Heart left ventricle (tissue), 13 donors: ENCODE measurements around the gene EVI2A.

ENCODE experiments used
- CTCF ChIP-seq, 12 donors: fragments of 200-600 bp; sonication (generic) in 4 of 12; IDR thresholded peaks; one replicate each; pipeline versions ENCODE4 v1.5.0 to v1.8.0; 2018 to 2022; ENCODE audit warnings: antibody characterized with exemption in 12 of 12, mild to moderate bottlenecking in 5 of 12
- POLR2A ChIP-seq, 2 donors: fragments of 450-650 bp; IDR thresholded peaks; one replicate each; pipeline ENCODE4 v1.6.1; 2017; ENCODE audit warnings: antibody characterized with exemption in 2 of 2, mild to moderate bottlenecking in 2 of 2, moderate library complexity in 2 of 2
- donor health status: ischemic (EF 13 %, LVEDD 7.1; RV severe dilation, severe dysfunction).
- donor health status: DM: no; HTN: yes; CAD: no.
- donor health status: DM: no; HTN: no; CAD: no.
- donor health status: ischemic (EF 25% LVEDD 6.9; RV normal size, moderate dysfunction).
- donor health status: ischemic (EF 25% LVEDD 5.7; RV mildly dilated, moderate dysfunction).
- donor health status: ischemic (EF 35%, LVEDD 5.7; RV mildly dilated, moderate dysfunction).
- donor health status: nonischemic (EF 11% LVEDD 7.7; RV severe dilation, severe dysfunction).
- donor health status: DM: yes; HTN: yes; CAD: no.
- donor health status: PGD.
- donor health status: ischemic (EF 29% LVEDD 5.4; RV normal size, mild dysfunction).
- donor health status: nonischemic (EF 23%, LVEDD 6.1; RV moderate dilation, normal function).

GRCh38 chr17:31366088-31366487 is 44.7 kb upstream of the EVI2A start:
- TF ChIP-seq CTCF (IDR thresholded peaks at IDR 0.05) (no peak), POLR2A (IDR thresholded peaks at IDR 0.05) (no peak)
